K562 (cell line): ENCODE data around the gene SLC25A29.

ENCODE experiments used
- RAD21 ChIP-seq, 2 experiments: fragments of 250-450 bp in 1 of 2; fragments of 450-650 bp in 1 of 2; sonication (Bioruptor Pico) in 1 of 2; formaldehyde crosslinking in 1 of 2; IDR thresholded peaks in 1 of 2; conservative IDR thresholded peaks in 1 of 2; 2 replicates each; pipeline versions ENCODE4 v1.4.0 to v1.8.0; 2020 to 2022; ENCODE audit warnings: mild to moderate bottlenecking in 2 of 2, moderate library complexity in 1 of 2
- ZNF133 ChIP-seq: fragments of 250-450 bp; sonication (Bioruptor Pico); IDR thresholded peaks from 2 replicates; pipeline ENCODE4 v1.4.0; 2020; ENCODE audit warnings: mild to moderate bottlenecking
- TF ChIP-seq, protein P1 (sequence below), 3 experiments: IDR thresholded peaks in 2 of 3; conservative IDR thresholded peaks in 1 of 3; 2 replicates each; pipeline ENCODE4 v1.5.1; 2011 to 2012; ENCODE audit warnings: low read length in 3 of 3, mild to moderate bottlenecking in 3 of 3, control low read depth in 2 of 3, improper control_type of control experiment in 1 of 3, inconsistent platforms in 1 of 3, low read depth in 1 of 3, mixed read lengths in 1 of 3, moderate library complexity in 1 of 3; ENCODE audit not compliant: insufficient read depth in 2 of 3

- TF ChIP-seq, protein P1, sequence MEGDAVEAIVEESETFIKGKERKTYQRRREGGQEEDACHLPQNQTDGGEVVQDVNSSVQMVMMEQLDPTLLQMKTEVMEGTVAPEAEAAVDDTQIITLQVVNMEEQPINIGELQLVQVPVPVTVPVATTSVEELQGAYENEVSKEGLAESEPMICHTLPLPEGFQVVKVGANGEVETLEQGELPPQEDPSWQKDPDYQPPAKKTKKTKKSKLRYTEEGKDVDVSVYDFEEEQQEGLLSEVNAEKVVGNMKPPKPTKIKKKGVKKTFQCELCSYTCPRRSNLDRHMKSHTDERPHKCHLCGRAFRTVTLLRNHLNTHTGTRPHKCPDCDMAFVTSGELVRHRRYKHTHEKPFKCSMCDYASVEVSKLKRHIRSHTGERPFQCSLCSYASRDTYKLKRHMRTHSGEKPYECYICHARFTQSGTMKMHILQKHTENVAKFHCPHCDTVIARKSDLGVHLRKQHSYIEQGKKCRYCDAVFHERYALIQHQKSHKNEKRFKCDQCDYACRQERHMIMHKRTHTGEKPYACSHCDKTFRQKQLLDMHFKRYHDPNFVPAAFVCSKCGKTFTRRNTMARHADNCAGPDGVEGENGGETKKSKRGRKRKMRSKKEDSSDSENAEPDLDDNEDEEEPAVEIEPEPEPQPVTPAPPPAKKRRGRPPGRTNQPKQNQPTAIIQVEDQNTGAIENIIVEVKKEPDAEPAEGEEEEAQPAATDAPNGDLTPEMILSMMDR (IDR thresholded peaks at IDR 0.05 in 2 of 3, conservative IDR thresholded peaks at IDR 0.05 in 1 of 3; ENCODE audit: insufficient read depth in 2 of 3, low read depth in 1 of 3, low read length in 3 of 3) = no peak
- TF ChIP-seq ZNF133 (CRISPR knock-in tag) (no peak), RAD21 (CRISPR knock-in tag; conservative IDR thresholded peaks at IDR 0.05 in 1 of 2, IDR thresholded peaks at IDR 0.05 in 1 of 2) (no peak)
Observed at GRCh38 chr14:100313464-100314230, 7.4 kb upstream of the SLC25A29 start.
